HCT116 (cell line): ENCODE measurements around the gene C6orf47. TPM values are rescaled to one million over a fixed set of nuclear protein-coding genes. Genes with fewer than 3 reads are reported as not detected.
A peak's percentile ranks its signal among the peaks of the same experiment; 100 is the strongest.

Experiments
- ATAC-seq: fragments of 200-7000 bp; cut with Tn5 transposase; 2 replicates; pipeline ENCODE4 v1.9.1; 2020; ENCODE audit warnings: mild to moderate bottlenecking, moderate library complexity
- BruUV-seq: library from RNA; stranded (reverse); fragments of 400-500 nt; replicated peaks from 2 replicates; lab custom pipeline; 2021; lab: Mats Ljungman, UMichigan
- CTCF ChIA-PET: fragments of 300-600 bp; sonication (Branson Sonifier 250); formaldehyde crosslinking; loops from one replicate; lab custom pipeline; 2021; ENCODE audit warnings: antibody characterized with exemption; lab: Charles Lee
- POLR2A ChIA-PET: fragments of 300-600, 350-600 bp; sonication (Branson Sonifier 250); formaldehyde crosslinking; loops from one replicate; lab custom pipeline; 2021; ENCODE audit warnings: antibody characterized with exemption; lab: Charles Lee
- RAD21 ChIA-PET, 2 experiments: fragments of 300-600 bp; sonication (Branson Sonifier 250); formaldehyde crosslinking; loops; one replicate each; lab custom pipeline; 2023; ENCODE audit warnings: low total read pairs in 2 of 2; ENCODE audit not compliant: uncharacterized antibody in 2 of 2, unreplicated experiment in 2 of 2, low non-redundant PET in 1 of 2; lab: Charles Lee
- DNase-seq: peaks from one replicate; pipeline ENCODE4 v3.0.0-alpha.2; 2010; ENCODE audit warnings: low read depth, low spot score
- H2AFZ ChIP-seq: fragments of 200-600 bp; shearing (Covaris generic), sonication (generic); 2 replicates; pipeline ENCODE4 v1.6.1; 2017; ENCODE audit warnings: low read depth, mixed run types, mixed read lengths, antibody characterized with exemption, low read length; ENCODE audit not compliant: poor library complexity, severe bottlenecking
- H3K27ac ChIP-seq: 2 replicates; pipeline ENCODE4 v1.5.1; 2012; ENCODE audit warnings: low read depth, low read length
- H3K27me3 ChIP-seq: fragments of 200-600 bp; sonication (generic); 2 replicates; pipeline ENCODE4 v1.6.1; 2016; ENCODE audit warnings: mixed run types, low read length, mixed read lengths; ENCODE audit not compliant: insufficient read depth
- H3K36me3 ChIP-seq, 2 experiments: fragments of 200-500 bp in 1 of 2; fragments of 200-600 bp in 1 of 2; sonication (Bioruptor generic) in 1 of 2; sonication (generic) in 1 of 2; 2 replicates each; pipeline versions ENCODE4 v1.5.1 to v1.6.1; 2014 to 2016; ENCODE audit warnings: low read length in 2 of 2, inconsistent platforms in 1 of 2, mixed read lengths in 1 of 2, mixed run types in 1 of 2; ENCODE audit not compliant: insufficient read depth in 2 of 2, control insufficient read depth in 1 of 2
- H3K4me1 ChIP-seq, 2 experiments: fragments of 200-600 bp in 1 of 2; sonication (generic) in 1 of 2; 2 replicates each; pipeline versions ENCODE4 v1.5.1 to v1.6.1; 2012 to 2017; ENCODE audit warnings: low read length in 2 of 2, inconsistent platforms in 1 of 2, mild to moderate bottlenecking in 1 of 2, mixed read lengths in 1 of 2, mixed run types in 1 of 2, moderate library complexity in 1 of 2; ENCODE audit not compliant: insufficient read depth in 2 of 2, control insufficient read depth in 1 of 2
- H3K4me2 ChIP-seq: fragments of 200-600 bp; sonication (generic); 2 replicates; pipeline ENCODE4 v1.6.1; 2017; ENCODE audit warnings: mixed run types, low read length, mixed read lengths
- H3K4me3 ChIP-seq, 2 experiments: fragments of 200-600 bp in 1 of 2; sonication (generic) in 1 of 2; replicated peaks in 1 of 2; 2 replicates each; pipeline ENCODE4 v1.5.1; 2011 to 2016; ENCODE audit warnings: low read length in 2 of 2, control low read depth in 1 of 2, low read depth in 1 of 2, mild to moderate bottlenecking in 1 of 2, mixed read lengths in 1 of 2, mixed run types in 1 of 2
- H3K79me2 ChIP-seq: fragments of 200-600 bp; sonication (generic); 2 replicates; pipeline ENCODE4 v1.6.1; 2017; ENCODE audit warnings: mild to moderate bottlenecking, mixed run types, low read length, moderate library complexity, mixed read lengths; ENCODE audit not compliant: insufficient read depth
- H3K9ac ChIP-seq: fragments of 200-600 bp; sonication (generic); 2 replicates; pipeline ENCODE4 v1.6.1; 2016; ENCODE audit warnings: low read length, mixed read lengths
- H3K9me2 ChIP-seq: fragments of 200-600 bp; sonication (generic), shearing (Covaris generic); 2 replicates; pipeline ENCODE4 v1.6.1; 2017; ENCODE audit warnings: mixed run types, mild to moderate bottlenecking, moderate library complexity; ENCODE audit not compliant: insufficient read depth
- H3K9me3 ChIP-seq, 2 experiments: fragments of 200-500 bp in 1 of 2; fragments of 200-600 bp in 1 of 2; sonication (Bioruptor generic) in 1 of 2; sonication (generic) in 1 of 2; 2 replicates each; pipeline ENCODE4 v1.6.1; 2014 to 2017; ENCODE audit warnings: low read length in 2 of 2, mixed read lengths in 2 of 2, inconsistent platforms in 1 of 2, low read depth in 1 of 2, mild to moderate bottlenecking in 1 of 2, mixed run types in 1 of 2, moderate library complexity in 1 of 2; ENCODE audit not compliant: control insufficient read depth in 1 of 2, insufficient read depth in 1 of 2
- H4K20me1 ChIP-seq: fragments of 200-600 bp; sonication (generic), shearing (Covaris generic); 2 replicates; pipeline ENCODE4 v1.6.1; 2017; ENCODE audit warnings: mixed run types, mild to moderate bottlenecking, moderate library complexity; ENCODE audit not compliant: insufficient read depth
- CEBPB ChIP-seq: IDR thresholded peaks from 2 replicates; pipeline ENCODE4 v1.6.1; 2012; ENCODE audit warnings: low read depth
- EGR1 ChIP-seq: IDR thresholded peaks from 2 replicates; pipeline ENCODE4 v1.6.1; 2012; ENCODE audit warnings: low read depth
- ELF1 ChIP-seq: IDR thresholded peaks from 2 replicates; pipeline ENCODE4 v1.6.1; 2012; ENCODE audit warnings: low read depth, borderline replicate concordance
- FOSL1 ChIP-seq: IDR thresholded peaks from 2 replicates; pipeline ENCODE4 v1.6.1; 2012; ENCODE audit warnings: low read depth
- JUND ChIP-seq: IDR thresholded peaks from 2 replicates; pipeline ENCODE4 v1.6.1; 2012
- MAX ChIP-seq: IDR thresholded peaks from 2 replicates; pipeline ENCODE4 v1.6.1; 2012
- POLR2A ChIP-seq: IDR thresholded peaks from 2 replicates; pipeline ENCODE4 v1.7.0; 2011; ENCODE audit warnings: borderline replicate concordance; ENCODE audit not compliant: insufficient read depth, insufficient read length; ENCODE audit errors: extremely low read depth
- POLR2AphosphoS5 ChIP-seq: IDR thresholded peaks from 2 replicates; pipeline ENCODE4 v1.6.1; 2011; ENCODE audit warnings: mild to moderate bottlenecking, low read depth, low read length, moderate library complexity
- SIN3A ChIP-seq: IDR thresholded peaks from 2 replicates; pipeline ENCODE4 v1.6.1; 2012; ENCODE audit warnings: low read depth
- SRF ChIP-seq: IDR thresholded peaks from 2 replicates; pipeline ENCODE4 v1.6.1; 2012; ENCODE audit warnings: low read depth
- TCF7L2 ChIP-seq: IDR thresholded peaks from 2 replicates; pipeline ENCODE4 v1.7.0; 2011; ENCODE audit warnings: borderline replicate concordance, inconsistent platforms; ENCODE audit not compliant: insufficient read depth, insufficient read length; ENCODE audit errors: extremely low read depth
- YY1 ChIP-seq: IDR thresholded peaks from 2 replicates; pipeline ENCODE4 v1.6.1; 2011; ENCODE audit warnings: low read length, low read depth, moderate library complexity, mild to moderate bottlenecking; ENCODE audit not compliant: insufficient replicate concordance; ENCODE audit errors: extremely low read depth
- intact Hi-C: fragments of 100-400 bp; cut with micrococcal nuclease; formaldehyde crosslinking; loops from 2 replicates; pipeline ENCODE4 v1.10.0; 2022
- total RNA-seq: library from RNA; stranded (reverse); gene quantifications from one replicate; pipeline ENCODE4 v1.2.1, GENCODE V29; 2021; ENCODE audit not compliant: unreplicated experiment
- TF ChIP-seq, protein P1 (sequence below), 3 experiments: fragments of 200-600 bp in 1 of 3; sonication (generic) in 1 of 3; IDR thresholded peaks in 2 of 3; conservative IDR thresholded peaks in 1 of 3; 2 replicates each; pipeline ENCODE4 v1.5.1; 2012 to 2017; ENCODE audit warnings: low read depth in 2 of 3, low read length in 2 of 3, antibody characterized with exemption in 1 of 3, borderline replicate concordance in 1 of 3, control low read depth in 1 of 3, mild to moderate bottlenecking in 1 of 3, mixed read lengths in 1 of 3, mixed run types in 1 of 3, moderate library complexity in 1 of 3; ENCODE audit not compliant: insufficient read depth in 1 of 3
- TF ChIP-seq, protein P2 (sequence below): IDR thresholded peaks from 2 replicates; pipeline ENCODE4 v1.6.1; 2011; ENCODE audit warnings: mild to moderate bottlenecking, low read length, moderate library complexity; ENCODE audit not compliant: insufficient replicate concordance; ENCODE audit errors: extremely low read depth

The C6orf47 gene
- total RNA-seq, 1 experiment from 2014 or later = 13.4 TPM

GRCh38 chr6:31665501-31666336 is 5.1 kb upstream of the C6orf47 start, which contains the start of gene CSNK2B (continued):
- TF ChIP-seq, protein P1, sequence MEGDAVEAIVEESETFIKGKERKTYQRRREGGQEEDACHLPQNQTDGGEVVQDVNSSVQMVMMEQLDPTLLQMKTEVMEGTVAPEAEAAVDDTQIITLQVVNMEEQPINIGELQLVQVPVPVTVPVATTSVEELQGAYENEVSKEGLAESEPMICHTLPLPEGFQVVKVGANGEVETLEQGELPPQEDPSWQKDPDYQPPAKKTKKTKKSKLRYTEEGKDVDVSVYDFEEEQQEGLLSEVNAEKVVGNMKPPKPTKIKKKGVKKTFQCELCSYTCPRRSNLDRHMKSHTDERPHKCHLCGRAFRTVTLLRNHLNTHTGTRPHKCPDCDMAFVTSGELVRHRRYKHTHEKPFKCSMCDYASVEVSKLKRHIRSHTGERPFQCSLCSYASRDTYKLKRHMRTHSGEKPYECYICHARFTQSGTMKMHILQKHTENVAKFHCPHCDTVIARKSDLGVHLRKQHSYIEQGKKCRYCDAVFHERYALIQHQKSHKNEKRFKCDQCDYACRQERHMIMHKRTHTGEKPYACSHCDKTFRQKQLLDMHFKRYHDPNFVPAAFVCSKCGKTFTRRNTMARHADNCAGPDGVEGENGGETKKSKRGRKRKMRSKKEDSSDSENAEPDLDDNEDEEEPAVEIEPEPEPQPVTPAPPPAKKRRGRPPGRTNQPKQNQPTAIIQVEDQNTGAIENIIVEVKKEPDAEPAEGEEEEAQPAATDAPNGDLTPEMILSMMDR (IDR thresholded peaks at IDR 0.05 in 2 of 3, conservative IDR thresholded peaks at IDR 0.05 in 1 of 3; ENCODE audit: borderline replicate concordance in 1 of 3, insufficient read depth in 1 of 3, low read depth in 2 of 3, low read length in 2 of 3) = no peak
- peak; percentile 86 for TF ChIP-seq POLR2AphosphoS5
- no peak for TF ChIP-seq ELF1
- TF ChIP-seq JUND = no peak
- no peak for TF ChIP-seq MAX

DNA sequence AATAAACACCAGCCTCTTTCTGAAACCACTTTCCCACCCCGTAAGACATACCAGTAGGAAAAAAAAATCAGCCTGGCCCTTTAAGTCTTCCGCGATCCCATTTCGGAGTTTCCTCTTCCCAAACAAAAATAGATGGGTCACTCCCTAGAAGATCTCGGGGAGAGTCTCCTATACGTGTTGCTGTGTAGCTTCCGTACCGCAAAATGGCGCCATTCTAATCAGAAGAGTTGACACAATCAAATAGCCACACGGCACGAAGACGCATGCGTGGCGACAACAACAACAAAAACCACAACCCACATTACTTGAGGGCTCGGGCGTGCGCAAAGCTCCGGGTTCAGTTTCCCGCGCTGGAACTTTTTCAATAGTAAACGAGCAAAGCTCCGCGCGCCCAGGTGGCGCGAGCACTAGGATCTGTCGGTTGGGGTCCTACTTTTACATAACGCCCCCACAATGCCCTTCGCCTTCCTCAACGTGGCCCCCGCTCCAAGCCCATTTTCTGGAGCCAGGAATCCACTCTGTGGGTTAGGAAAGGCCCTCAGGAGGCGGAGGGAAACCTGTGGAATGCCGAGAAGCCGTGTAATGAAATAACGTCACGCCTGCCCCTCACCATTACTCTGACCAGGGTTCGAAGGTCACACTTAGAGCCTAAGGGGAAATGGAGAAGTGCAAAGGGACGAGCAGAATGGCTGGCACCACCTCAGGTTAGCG is 4.4 kb upstream of the C6orf47 start, which contains the start of gene GPANK1:
Gene GPANK1, minus strand, starts transcription at position 208 of the 711 bp plus-strand sequence. CDS start 519 bp downstream, outside the sequence.
- Histone ChIP-seq H2AFZ (no peak within 1 kb of the TSS), H3K4me2 (peak within 1 kb of the TSS; percentile 83), H3K9me3 (no peaks in the 10 kb centered on the region), H3K4me3 (peak within 1 kb of the TSS; percentile 97 to 99), H4K20me1 (no peaks in the 10 kb centered on the region), H3K79me2 (peaks cover 58% of the 10 kb centered on the region), H3K36me3 (peaks cover 28 to 44% of the 10 kb centered on the region in 2 experiments), H3K9ac (peak within 1 kb of the TSS; percentile 90), H3K9me2 (no peaks in the 10 kb centered on the region), H3K4me1 (peaks cover 14 to 38% of the 10 kb centered on the region in 2 experiments; a peak in 3 of 4 replicates), H3K27me3 (no peaks in the 10 kb centered on the region), H3K27ac (peak within 1 kb of the TSS; percentile 90)
- BruUV-seq = no TSS peak
- ChIA-PET CTCF (interaction anchor here (0.9 to 1.1 kb wide), 2 partner anchors 67 to 73 kb away, joined by 4 read pairs; no protein-coding TSS in a partner anchor), POLR2A (interaction anchor here (0.6 to 3.9 kb wide), 12 partner anchors 10 to 518 kb away, joined by 3 to 32 read pairs (median 4); partner anchors contain the start of genes ABHD16A, APOM, ATP6V1G2 and BAG6), RAD21 (interaction anchor here in 1 of 2 experiments (0.6 kb wide), 1 partner anchor 118 kb away, joined by 3 read pairs; the partner anchor contains the start of gene ATP6V1G2)
- peak; percentile 93 for DNase-seq
- peak; percentile 45 for ATAC-seq
- intact Hi-C loops = loop anchor here (1.0 to 5.0 kb wide), 5 partner anchors 72 to 263 kb away; partner anchors contain the start of genes ATP6V1G2, CLIC1, DDX39B and EHMT2
- TF ChIP-seq SIN3A (no peak), SRF (no peak), POLR2AphosphoS5 (peak; percentile 61), EGR1 (no peak), YY1 (peak; percentile 97), FOSL1 (no peak), CEBPB (no peak), POLR2A (no peak), TCF7L2 (peak; percentile 19)
- TF ChIP-seq, protein P2, sequence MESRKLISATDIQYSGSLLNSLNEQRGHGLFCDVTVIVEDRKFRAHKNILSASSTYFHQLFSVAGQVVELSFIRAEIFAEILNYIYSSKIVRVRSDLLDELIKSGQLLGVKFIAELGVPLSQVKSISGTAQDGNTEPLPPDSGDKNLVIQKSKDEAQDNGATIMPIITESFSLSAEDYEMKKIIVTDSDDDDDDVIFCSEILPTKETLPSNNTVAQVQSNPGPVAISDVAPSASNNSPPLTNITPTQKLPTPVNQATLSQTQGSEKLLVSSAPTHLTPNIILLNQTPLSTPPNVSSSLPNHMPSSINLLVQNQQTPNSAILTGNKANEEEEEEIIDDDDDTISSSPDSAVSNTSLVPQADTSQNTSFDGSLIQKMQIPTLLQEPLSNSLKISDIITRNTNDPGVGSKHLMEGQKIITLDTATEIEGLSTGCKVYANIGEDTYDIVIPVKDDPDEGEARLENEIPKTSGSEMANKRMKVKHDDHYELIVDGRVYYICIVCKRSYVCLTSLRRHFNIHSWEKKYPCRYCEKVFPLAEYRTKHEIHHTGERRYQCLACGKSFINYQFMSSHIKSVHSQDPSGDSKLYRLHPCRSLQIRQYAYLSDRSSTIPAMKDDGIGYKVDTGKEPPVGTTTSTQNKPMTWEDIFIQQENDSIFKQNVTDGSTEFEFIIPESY = no peak
- TF ChIP-seq, protein P1 (IDR thresholded peaks at IDR 0.05 in 2 of 3, conservative IDR thresholded peaks at IDR 0.05 in 1 of 3; ENCODE audit: borderline replicate concordance in 1 of 3, insufficient read depth in 1 of 3, low read depth in 2 of 3, low read length in 2 of 3) = no peak
